ENCODE data around the gene VAV3. TPM values are rescaled to one million over a fixed set of nuclear protein-coding genes. Genes with fewer than 3 reads are reported as not detected.
A peak's percentile ranks its signal among the peaks of the same experiment; 100 is the strongest.

The VAV3 gene
- total RNA-seq, 1 donor from 2014 or later: 11.3 TPM

- ATAC-seq (no peak), DNase-seq (no peak)
- H3K27ac ChIP-seq: no peak overlapping the region
- no peak overlapping the region for H3K4me3 ChIP-seq
- intact Hi-C loops (cut with DNase I): no loop called here
- no peaks in the 10 kb centered on the region for H3K4me1 ChIP-seq
- no peaks in the 10 kb centered on the region for H3K36me3 ChIP-seq
- no peaks in the 10 kb centered on the region for H3K27me3 ChIP-seq (ENCODE audit: low read depth)
- TF ChIP-seq, protein P1, sequence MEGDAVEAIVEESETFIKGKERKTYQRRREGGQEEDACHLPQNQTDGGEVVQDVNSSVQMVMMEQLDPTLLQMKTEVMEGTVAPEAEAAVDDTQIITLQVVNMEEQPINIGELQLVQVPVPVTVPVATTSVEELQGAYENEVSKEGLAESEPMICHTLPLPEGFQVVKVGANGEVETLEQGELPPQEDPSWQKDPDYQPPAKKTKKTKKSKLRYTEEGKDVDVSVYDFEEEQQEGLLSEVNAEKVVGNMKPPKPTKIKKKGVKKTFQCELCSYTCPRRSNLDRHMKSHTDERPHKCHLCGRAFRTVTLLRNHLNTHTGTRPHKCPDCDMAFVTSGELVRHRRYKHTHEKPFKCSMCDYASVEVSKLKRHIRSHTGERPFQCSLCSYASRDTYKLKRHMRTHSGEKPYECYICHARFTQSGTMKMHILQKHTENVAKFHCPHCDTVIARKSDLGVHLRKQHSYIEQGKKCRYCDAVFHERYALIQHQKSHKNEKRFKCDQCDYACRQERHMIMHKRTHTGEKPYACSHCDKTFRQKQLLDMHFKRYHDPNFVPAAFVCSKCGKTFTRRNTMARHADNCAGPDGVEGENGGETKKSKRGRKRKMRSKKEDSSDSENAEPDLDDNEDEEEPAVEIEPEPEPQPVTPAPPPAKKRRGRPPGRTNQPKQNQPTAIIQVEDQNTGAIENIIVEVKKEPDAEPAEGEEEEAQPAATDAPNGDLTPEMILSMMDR (IDR thresholded peaks at IDR 0.05): no peak
- H3K9me3 ChIP-seq: no peaks in the 10 kb centered on the region
These were observed 316.0 kb downstream of the VAV3 start for GRCh38 chr1:107649023-107649422.

GRCh38 chr1:107648071-107648470, 316.9 kb downstream of the VAV3 start:
- intact Hi-C loops (cut with DNase I): no loop called here
- Histone ChIP-seq H3K27ac (no peak overlapping the region), H3K9me3 (no peaks in the 10 kb centered on the region), H3K36me3 (no peaks in the 10 kb centered on the region), H3K4me3 (no peak overlapping the region), H3K27me3 (ENCODE audit: low read depth) (no peaks in the 10 kb centered on the region), H3K4me1 (no peaks in the 10 kb centered on the region)
- TF ChIP-seq, protein P1 (IDR thresholded peaks at IDR 0.05): no peak
- no peak for DNase-seq
- ATAC-seq: no peak

GRCh38 chr1:107647012-107647411, 318.0 kb downstream of the VAV3 start:
- ATAC-seq: no peak
- no peak overlapping the region for H3K27ac ChIP-seq
- H3K4me1 ChIP-seq: no peaks in the 10 kb centered on the region
- no peaks in the 10 kb centered on the region for H3K36me3 ChIP-seq
- no peak overlapping the region for H3K4me3 ChIP-seq
- H3K27me3 ChIP-seq (ENCODE audit: low read depth): no peaks in the 10 kb centered on the region
- DNase-seq: no peak
- TF ChIP-seq, protein P1 (IDR thresholded peaks at IDR 0.05): no peak
- intact Hi-C loops (cut with DNase I): no loop called here
- H3K9me3 ChIP-seq: no peaks in the 10 kb centered on the region

- H3K27ac ChIP-seq: no peak overlapping the region
- DNase-seq: no peak
These were observed 321.2 kb downstream of the VAV3 start for GRCh38 chr1:107643766-107644165.

GRCh38 chr1:107640207-107640606, 324.8 kb downstream of the VAV3 start:
- peak; percentile 41 for DNase-seq
- ATAC-seq: no peak
- TF ChIP-seq, protein P1 (IDR thresholded peaks at IDR 0.05): no peak
- Histone ChIP-seq H3K27ac (no peak overlapping the region), H3K4me3 (no peak overlapping the region), H3K27me3 (ENCODE audit: low read depth) (no peaks in the 10 kb centered on the region), H3K9me3 (no peaks in the 10 kb centered on the region), H3K36me3 (no peaks in the 10 kb centered on the region), H3K4me1 (no peaks in the 10 kb centered on the region)
- intact Hi-C loops (cut with DNase I): no loop called here

More at GRCh38 chr1:107643766-107644165, 321.2 kb downstream of the VAV3 start:
- H3K36me3 ChIP-seq: no peaks in the 10 kb centered on the region
- no peaks in the 10 kb centered on the region for H3K4me1 ChIP-seq
- H3K9me3 ChIP-seq: no peaks in the 10 kb centered on the region
- no peak for ATAC-seq
- H3K4me3 ChIP-seq: no peak overlapping the region
- TF ChIP-seq, protein P1 (IDR thresholded peaks at IDR 0.05): no peak
- no peaks in the 10 kb centered on the region for H3K27me3 ChIP-seq (ENCODE audit: low read depth)
- intact Hi-C loops (cut with DNase I): no loop called here

GRCh38 chr1:107637101-107637500, 327.9 kb downstream of the VAV3 start:
- ATAC-seq (no peak), DNase-seq (no peak)

More at GRCh38 chr1:107637101-107637500, 327.9 kb downstream of the VAV3 start:
- TF ChIP-seq, protein P1 (IDR thresholded peaks at IDR 0.05): no peak
- no peaks in the 10 kb centered on the region for H3K27me3 ChIP-seq (ENCODE audit: low read depth)
- H3K9me3 ChIP-seq: no peaks in the 10 kb centered on the region
- no peaks in the 10 kb centered on the region for H3K36me3 ChIP-seq
- H3K4me1 ChIP-seq: no peaks in the 10 kb centered on the region
- intact Hi-C loops (cut with DNase I): no loop called here
- no peak overlapping the region for H3K4me3 ChIP-seq
- H3K27ac ChIP-seq: no peak overlapping the region
